Sigmoid colon (tissue), 4 donors: Measurements from ENCODE around the gene MLLT6.

Experiments used
- CTCF ChIP-seq, 4 experiments: fragments of 450-650 bp in 3 of 4; fragments of 200-600 bp in 1 of 4; IDR thresholded peaks; one replicate each; pipeline ENCODE4 v1.5.1; 2016 to 2019; ENCODE audit warnings: antibody characterized with exemption in 4 of 4, mild to moderate bottlenecking in 3 of 4, moderate library complexity in 2 of 4
- POLR2A ChIP-seq, 2 donors: fragments of 450-650 bp; IDR thresholded peaks; one replicate each; pipeline ENCODE4 v1.6.1; 2016; ENCODE audit warnings: antibody characterized with exemption in 2 of 2, mild to moderate bottlenecking in 2 of 2, moderate library complexity in 2 of 2
- POLR2AphosphoS5 ChIP-seq, 4 donors: sonication (generic); formaldehyde crosslinking; IDR thresholded peaks; one replicate each; pipeline ENCODE4 v1.6.1; 2017; ENCODE audit warnings: antibody characterized with exemption in 4 of 4

DNA sequence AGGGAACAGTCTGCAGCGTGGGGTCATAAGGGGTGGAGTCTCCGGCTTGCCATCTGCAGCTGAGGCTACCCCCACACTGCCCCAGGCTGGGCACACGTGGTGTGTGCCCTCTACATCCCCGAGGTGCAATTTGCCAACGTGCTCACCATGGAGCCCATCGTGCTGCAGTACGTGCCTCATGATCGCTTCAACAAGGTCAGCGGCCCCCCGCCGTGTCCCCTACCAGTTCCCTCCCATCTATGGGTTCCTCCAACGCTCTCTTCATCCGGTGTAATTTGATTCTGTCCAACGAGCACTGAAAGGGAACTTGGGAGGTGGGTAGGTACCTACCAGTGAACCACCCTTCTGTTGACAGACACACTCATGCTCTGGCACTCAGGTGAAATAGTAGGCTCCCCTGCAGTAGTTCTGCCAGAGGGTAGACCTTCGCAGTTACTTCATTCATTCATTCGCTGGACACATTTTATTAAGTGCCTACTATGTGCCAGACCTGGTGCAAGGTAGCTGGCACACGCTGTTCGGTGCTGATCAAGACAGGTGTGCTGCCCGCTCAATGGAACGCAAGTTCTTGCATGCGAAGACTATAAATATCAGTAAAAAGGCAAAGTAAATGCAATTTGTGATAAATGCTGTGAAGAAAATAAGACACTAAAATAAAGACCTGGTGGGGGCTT is 2.7 kb downstream of the MLLT6 start:
- TF ChIP-seq POLR2A (IDR thresholded peaks at IDR 0.05) (no peak), CTCF (IDR thresholded peaks at IDR 0.05) (no peak), POLR2AphosphoS5 (IDR thresholded peaks at IDR 0.05) (no peak)
